Endodermal cell (in vitro differentiated cells): ENCODE data around the gene MOCOS. TPM values are rescaled to one million over a fixed set of nuclear protein-coding genes. Genes with fewer than 3 reads are reported as not detected.

Experiments used
- DNase-seq: peaks from one replicate; pipeline ENCODE4 v3.0.0-alpha.2; 2017
- H3K27ac ChIP-seq: 2 replicates; pipeline ENCODE4 v1.5.1; 2013; ENCODE audit warnings: mild to moderate bottlenecking, low read depth, low read length, moderate library complexity
- H3K27me3 ChIP-seq: 2 replicates; pipeline ENCODE4 v1.6.1; 2013; ENCODE audit warnings: mild to moderate bottlenecking, low read length, moderate library complexity; ENCODE audit not compliant: insufficient read depth, control insufficient read depth, poor library complexity, severe bottlenecking
- H3K36me3 ChIP-seq: 2 replicates; pipeline ENCODE4 v1.7.0; 2013; ENCODE audit warnings: mild to moderate bottlenecking, low read length, moderate library complexity; ENCODE audit not compliant: control insufficient read depth, insufficient read depth
- H3K4me1 ChIP-seq: one replicate; pipeline ENCODE4 v1.7.0; 2013; ENCODE audit warnings: low read length; ENCODE audit not compliant: control insufficient read depth, insufficient read depth
- H3K4me3 ChIP-seq: 2 replicates; pipeline ENCODE4 v1.5.1; 2013; ENCODE audit warnings: mild to moderate bottlenecking, low read length, moderate library complexity
- H3K9ac ChIP-seq: 2 replicates; pipeline ENCODE4 v1.6.1; 2013; ENCODE audit warnings: mild to moderate bottlenecking, low read length, moderate library complexity; ENCODE audit not compliant: poor library complexity, severe bottlenecking; ENCODE audit errors: extremely low read depth
- H3K9me3 ChIP-seq: 2 replicates; pipeline ENCODE4 v1.6.1; 2013; ENCODE audit warnings: mild to moderate bottlenecking, low read length, moderate library complexity; ENCODE audit not compliant: control insufficient read depth
- H3K27ac Mint-ChIP-seq: 2 replicates; pipeline ENCODE4 v1.8.0; 2020; ENCODE audit warnings: mixed read lengths
- H3K27me3 Mint-ChIP-seq: 2 replicates; pipeline ENCODE4 v1.8.0; 2021; ENCODE audit warnings: mild to moderate bottlenecking, mixed read lengths; ENCODE audit not compliant: insufficient read depth
- H3K36me3 Mint-ChIP-seq: 2 replicates; pipeline ENCODE4 v1.8.0; 2020; ENCODE audit warnings: low read depth, mixed read lengths
- H3K4me1 Mint-ChIP-seq: 2 replicates; pipeline ENCODE4 v1.8.0; 2020; ENCODE audit warnings: mixed read lengths
- H3K4me3 Mint-ChIP-seq: 2 replicates; pipeline ENCODE4 v1.8.0; 2020; ENCODE audit warnings: mild to moderate bottlenecking, moderate library complexity, mixed read lengths
- H3K9me3 Mint-ChIP-seq: 2 replicates; pipeline ENCODE4 v1.8.0; 2020; ENCODE audit warnings: mild to moderate bottlenecking, mixed read lengths
- WGBS, 2 experiments: methylation state at CpG; one replicate each; pipeline versions ENCODE4 v1.1.5 to v1.1.7; 2013; ENCODE audit warnings: missing lambda C conversion rate in 2 of 2, mixed read lengths in 1 of 2; ENCODE audit not compliant: insufficient coverage in 1 of 2, insufficient read length in 1 of 2; 5-methylcytosine and 5-hydroxymethylcytosine counted together
- total RNA-seq, 2 donors: library from RNA; stranded (reverse); fragmentation: NEBNext Ultra II Directional in 1 of 2; extraction: Animal tissue kit (Norgen Biotek cat#: 25700) in 1 of 2; gene quantifications; 2 replicates in 1 of 2; 3 replicates in 1 of 2; pipeline ENCODE4 v1.2.1, GENCODE V29; 2021
- TF ChIP-seq, protein P1 (sequence below): fragments of 200-600 bp; sonication (generic); conservative IDR thresholded peaks from 2 replicates; pipeline ENCODE4 v1.5.0; 2021; ENCODE audit warnings: antibody characterized with exemption, mild to moderate bottlenecking

Gene MOCOS
- total RNA-seq, 2 donors from 2014 or later = 0.51 to 1.4 TPM

DNA sequence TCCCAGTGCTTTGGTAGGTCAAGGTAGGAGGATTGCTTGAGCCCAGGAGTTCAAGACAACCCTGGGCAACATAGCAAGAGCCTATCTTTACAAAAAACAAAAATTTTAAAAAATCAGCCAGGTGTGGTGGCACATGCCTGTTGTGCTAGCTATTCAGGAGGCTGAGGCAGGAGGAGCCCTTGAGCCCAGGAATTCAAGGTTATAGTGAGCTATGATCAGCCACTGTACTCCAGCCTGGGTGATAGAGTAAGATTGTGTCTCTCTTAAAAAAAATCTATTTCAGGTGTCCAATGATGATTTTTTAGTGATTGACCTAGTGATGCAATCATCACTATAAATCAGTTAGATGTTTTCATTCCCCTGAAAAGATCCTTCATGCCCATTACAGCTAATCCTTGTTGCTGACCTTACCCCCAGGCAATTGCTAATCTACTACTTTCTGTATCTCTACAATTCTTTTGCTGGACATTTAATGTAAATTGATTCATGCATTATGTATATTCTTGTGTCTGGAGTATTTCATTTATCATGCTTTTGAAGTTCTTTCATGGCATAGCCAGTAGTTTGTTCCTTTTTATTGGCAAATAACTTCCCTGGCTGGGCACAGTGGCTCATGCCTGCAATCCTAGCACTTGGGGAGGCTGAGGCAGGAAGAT lies 10.3 kb downstream of the MOCOS start:
- H3K9me3 ChIP-seq = no peaks in the 10 kb centered on the region
- H3K27me3 ChIP-seq = peaks cover 41% of the 10 kb centered on the region
- no peak for DNase-seq
- TF ChIP-seq, protein P1, sequence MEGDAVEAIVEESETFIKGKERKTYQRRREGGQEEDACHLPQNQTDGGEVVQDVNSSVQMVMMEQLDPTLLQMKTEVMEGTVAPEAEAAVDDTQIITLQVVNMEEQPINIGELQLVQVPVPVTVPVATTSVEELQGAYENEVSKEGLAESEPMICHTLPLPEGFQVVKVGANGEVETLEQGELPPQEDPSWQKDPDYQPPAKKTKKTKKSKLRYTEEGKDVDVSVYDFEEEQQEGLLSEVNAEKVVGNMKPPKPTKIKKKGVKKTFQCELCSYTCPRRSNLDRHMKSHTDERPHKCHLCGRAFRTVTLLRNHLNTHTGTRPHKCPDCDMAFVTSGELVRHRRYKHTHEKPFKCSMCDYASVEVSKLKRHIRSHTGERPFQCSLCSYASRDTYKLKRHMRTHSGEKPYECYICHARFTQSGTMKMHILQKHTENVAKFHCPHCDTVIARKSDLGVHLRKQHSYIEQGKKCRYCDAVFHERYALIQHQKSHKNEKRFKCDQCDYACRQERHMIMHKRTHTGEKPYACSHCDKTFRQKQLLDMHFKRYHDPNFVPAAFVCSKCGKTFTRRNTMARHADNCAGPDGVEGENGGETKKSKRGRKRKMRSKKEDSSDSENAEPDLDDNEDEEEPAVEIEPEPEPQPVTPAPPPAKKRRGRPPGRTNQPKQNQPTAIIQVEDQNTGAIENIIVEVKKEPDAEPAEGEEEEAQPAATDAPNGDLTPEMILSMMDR = peak; percentile 34
- H3K4me1 ChIP-seq = no peaks in the 10 kb centered on the region
- Mint-ChIP-seq H3K27ac (no peak overlapping the region), H3K4me3 (no peak overlapping the region), H3K36me3 (no peaks in the 10 kb centered on the region), H3K9me3 (no peaks in the 10 kb centered on the region), H3K27me3 (peaks cover 15% of the 10 kb centered on the region), H3K4me1 (peaks cover 5% of the 10 kb centered on the region)
- no peaks in the 10 kb centered on the region for H3K36me3 ChIP-seq
- H3K4me3 ChIP-seq = no peak overlapping the region
- H3K9ac ChIP-seq = no peak overlapping the region
- H3K27ac ChIP-seq = no peak overlapping the region

DNA sequence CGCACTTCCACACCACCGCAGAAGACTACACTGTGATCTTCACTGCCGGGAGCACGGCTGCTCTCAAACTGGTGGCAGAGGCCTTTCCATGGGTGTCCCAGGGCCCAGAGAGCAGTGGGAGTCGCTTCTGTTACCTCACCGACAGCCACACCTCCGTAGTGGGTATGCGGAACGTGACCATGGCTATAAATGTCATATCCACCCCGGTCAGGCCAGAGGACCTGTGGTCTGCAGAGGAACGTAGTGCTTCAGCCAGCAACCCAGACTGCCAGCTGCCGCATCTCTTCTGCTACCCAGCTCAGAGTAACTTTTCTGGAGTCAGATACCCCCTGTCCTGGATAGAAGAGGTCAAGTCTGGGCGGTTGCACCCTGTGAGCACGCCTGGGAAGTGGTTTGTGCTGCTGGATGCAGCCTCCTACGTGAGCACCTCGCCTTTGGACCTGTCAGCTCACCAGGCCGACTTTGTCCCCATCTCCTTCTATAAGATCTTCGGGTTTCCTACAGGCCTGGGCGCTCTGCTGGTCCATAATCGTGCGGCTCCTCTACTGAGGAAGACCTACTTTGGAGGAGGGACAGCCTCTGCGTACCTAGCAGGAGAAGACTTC lies 12.5 kb downstream of the MOCOS start:
- peaks cover 7% of the 10 kb centered on the region for H3K4me1 Mint-ChIP-seq
- TF ChIP-seq, protein P1 = no peak
- H3K4me3 Mint-ChIP-seq = no peak overlapping the region
- no peak for DNase-seq
- Histone ChIP-seq H3K9me3 (no peaks in the 10 kb centered on the region), H3K9ac (no peak overlapping the region), H3K27me3 (peaks cover 52% of the 10 kb centered on the region), H3K4me3 (no peak overlapping the region), H3K27ac (no peak overlapping the region), H3K4me1 (no peaks in the 10 kb centered on the region), H3K36me3 (no peaks in the 10 kb centered on the region)
- H3K27ac Mint-ChIP-seq = no peak overlapping the region
- H3K36me3 Mint-ChIP-seq = no peaks in the 10 kb centered on the region
- 89 to 97% methylated on average over 15 to 22 of the region's 22 CpGs for WGBS, 2 experiments
- H3K9me3 Mint-ChIP-seq = no peaks in the 10 kb centered on the region
- H3K27me3 Mint-ChIP-seq = peaks cover 17% of the 10 kb centered on the region

DNA sequence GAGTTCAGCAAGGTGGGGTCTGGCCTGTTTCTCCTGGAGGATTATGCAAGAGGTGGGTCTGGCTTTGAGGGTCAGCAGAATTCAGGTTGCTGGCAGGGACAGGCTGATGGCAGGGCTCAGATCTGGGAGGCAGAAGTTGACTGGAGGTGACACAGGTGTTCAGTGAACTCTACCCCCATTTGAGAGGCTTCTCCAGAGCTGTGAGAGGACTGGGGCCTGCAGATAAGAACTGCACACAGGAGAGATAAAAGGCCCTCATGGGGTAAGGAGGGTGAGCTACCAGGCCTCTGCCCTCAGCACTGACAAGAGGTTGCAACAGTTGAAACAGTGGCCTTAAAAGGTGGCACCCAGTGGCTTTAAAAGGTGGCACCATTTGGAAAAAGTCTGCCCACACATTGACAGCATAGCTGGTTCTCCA lies 13.1 kb downstream of the MOCOS start:
- Mint-ChIP-seq H3K4me1 (peaks cover 7% of the 10 kb centered on the region), H3K27ac (no peak overlapping the region), H3K36me3 (no peaks in the 10 kb centered on the region), H3K4me3 (no peak overlapping the region), H3K9me3 (no peaks in the 10 kb centered on the region), H3K27me3 (peaks cover 21% of the 10 kb centered on the region)
- TF ChIP-seq, protein P1 = no peak
- no peak for DNase-seq
- Histone ChIP-seq H3K9ac (no peak overlapping the region), H3K4me3 (no peak overlapping the region), H3K9me3 (no peaks in the 10 kb centered on the region), H3K36me3 (no peaks in the 10 kb centered on the region), H3K27me3 (peaks cover 54% of the 10 kb centered on the region), H3K27ac (no peak overlapping the region), H3K4me1 (no peaks in the 10 kb centered on the region)
